HepG2 (cell line): ENCODE measurements around the gene COMMD4. TPM values are rescaled to one million over a fixed set of nuclear protein-coding genes. Genes with fewer than 3 reads are reported as not detected.

ENCODE experiments used
- AKAP8 ChIP-seq: sonication (generic); formaldehyde crosslinking; IDR thresholded peaks from 2 replicates; pipeline ENCODE4 v1.5.1; 2020; ENCODE audit warnings: mild to moderate bottlenecking, missing genetic modification reagents
- ARNT2 ChIP-seq: sonication (generic); formaldehyde crosslinking; IDR thresholded peaks from 2 replicates; pipeline ENCODE4 v1.8.0; 2022; ENCODE audit warnings: mild to moderate bottlenecking, low read depth, missing genetic modification reagents, moderate library complexity
- CEBPG ChIP-seq: IDR thresholded peaks from 2 replicates; pipeline ENCODE4 v1.6.1; 2016
- ELF4 ChIP-seq: sonication (generic); formaldehyde crosslinking; IDR thresholded peaks from 2 replicates; pipeline ENCODE4 v1.5.0; 2020; ENCODE audit warnings: missing genetic modification reagents, mild to moderate bottlenecking, moderate library complexity, borderline replicate concordance
- FOXO1 ChIP-seq: sonication (generic); formaldehyde crosslinking; IDR thresholded peaks from 2 replicates; pipeline ENCODE4 v1.4.0; 2020; ENCODE audit warnings: missing genetic modification reagents
- HDAC6 ChIP-seq: fragments of 200-600 bp; sonication (generic); IDR thresholded peaks from 2 replicates; pipeline ENCODE4 v1.7.0; 2017; ENCODE audit warnings: mild to moderate bottlenecking, antibody characterized with exemption, low read length, low read depth
- KDM1A ChIP-seq: IDR thresholded peaks from 2 replicates; pipeline ENCODE4 v1.6.1; 2016; ENCODE audit warnings: missing compliant biosample characterization
- KLF6 ChIP-seq: IDR thresholded peaks from 2 replicates; pipeline ENCODE4 v1.8.0; 2016; ENCODE audit warnings: missing biosample characterization, missing genetic modification reagents
- NR2F1 ChIP-seq, 2 experiments: fragments of 450-650 bp in 1 of 2; formaldehyde crosslinking in 1 of 2; IDR thresholded peaks; 2 replicates each; pipeline versions ENCODE4 v1.5.0 to v1.6.1; 2016 to 2020; ENCODE audit warnings: mild to moderate bottlenecking in 1 of 2, missing compliant biosample characterization in 1 of 2, missing genetic modification reagents in 1 of 2, moderate library complexity in 1 of 2
- ZNF160 ChIP-seq: sonication (generic); formaldehyde crosslinking; IDR thresholded peaks from 2 replicates; pipeline ENCODE4 v1.8.0; 2022; ENCODE audit warnings: mild to moderate bottlenecking, inconsistent platforms, missing genetic modification reagents
- ZNF501 ChIP-seq: sonication (generic); formaldehyde crosslinking; IDR thresholded peaks from 2 replicates; pipeline ENCODE4 v1.5.1; 2020; ENCODE audit warnings: mild to moderate bottlenecking, moderate library complexity, missing genetic modification reagents
- ZSCAN20 ChIP-seq: sonication (generic); formaldehyde crosslinking; IDR thresholded peaks from 2 replicates; pipeline ENCODE4 v1.4.0; 2020; ENCODE audit warnings: missing genetic modification reagents, mild to moderate bottlenecking, borderline replicate concordance
- ZSCAN21 ChIP-seq: sonication (generic); formaldehyde crosslinking; IDR thresholded peaks from 2 replicates; pipeline ENCODE4 v1.8.0; 2022; ENCODE audit warnings: mild to moderate bottlenecking, missing genetic modification reagents, moderate library complexity, borderline replicate concordance
- polyA plus RNA-seq, 8 experiments: library from polyadenylated mRNA; depleted of rRNA in 3 of 8; stranded (reverse) in 7 of 8; unstranded in 1 of 8; fragments of >200 nt; fragmentation: Illumina TruSeq in 4 of 8; extraction: Trizol in 4 of 8; gene quantifications; 2 replicates each; pipeline versions ENCODE4 v1.2.1 to v1.2.3, GENCODE V29; 2011 to 2016; ENCODE audit warnings: low read depth in 4 of 8, missing spikeins in 1 of 8, mixed read lengths in 1 of 8; ENCODE audit not compliant: insufficient read depth in 1 of 8
- total RNA-seq, 5 experiments: library from RNA; depleted of rRNA; stranded (reverse); fragments of >200 nt; fragmentation: Illumina TruSeq; extraction: Trizol; gene quantifications; 2 replicates each; pipeline ENCODE4 v1.2.3, GENCODE V29; 2016; ENCODE audit warnings: low read depth in 1 of 5
- TF ChIP-seq, protein P1 (sequence below): sonication (generic); formaldehyde crosslinking; IDR thresholded peaks from 2 replicates; pipeline ENCODE4 v1.8.1; 2023; ENCODE audit warnings: missing genetic modification reagents, mild to moderate bottlenecking, borderline replicate concordance
- TF ChIP-seq, protein P2 (sequence below): conservative IDR thresholded peaks from 2 replicates; pipeline ENCODE4 v1.6.1; 2018; ENCODE audit warnings: missing genetic modification reagents
- TF ChIP-seq, protein P3 (sequence below): sonication (generic); formaldehyde crosslinking; IDR thresholded peaks from 2 replicates; pipeline ENCODE4 v1.4.0; 2020; ENCODE audit warnings: missing genetic modification reagents
- TF ChIP-seq, protein P4 (sequence below): sonication (generic); formaldehyde crosslinking; IDR thresholded peaks from 2 replicates; pipeline ENCODE4 v1.4.0; 2020; ENCODE audit warnings: missing genetic modification reagents, borderline replicate concordance
- TF ChIP-seq, protein P5 (sequence below): sonication (generic); formaldehyde crosslinking; conservative IDR thresholded peaks from 2 replicates; pipeline ENCODE4 v1.8.0; 2022; ENCODE audit warnings: low read depth, missing genetic modification reagents
- TF ChIP-seq, protein P6 (sequence below): IDR thresholded peaks from 2 replicates; pipeline ENCODE4 v1.6.1; 2016; ENCODE audit warnings: mild to moderate bottlenecking

COMMD4 gene
- total and polyA plus RNA-seq, 2 of the 13 experiments (the other 11 are each of a cell fraction or from before 2014, with no cell fraction given), result 45.8 to 89.9 TPM

DNA sequence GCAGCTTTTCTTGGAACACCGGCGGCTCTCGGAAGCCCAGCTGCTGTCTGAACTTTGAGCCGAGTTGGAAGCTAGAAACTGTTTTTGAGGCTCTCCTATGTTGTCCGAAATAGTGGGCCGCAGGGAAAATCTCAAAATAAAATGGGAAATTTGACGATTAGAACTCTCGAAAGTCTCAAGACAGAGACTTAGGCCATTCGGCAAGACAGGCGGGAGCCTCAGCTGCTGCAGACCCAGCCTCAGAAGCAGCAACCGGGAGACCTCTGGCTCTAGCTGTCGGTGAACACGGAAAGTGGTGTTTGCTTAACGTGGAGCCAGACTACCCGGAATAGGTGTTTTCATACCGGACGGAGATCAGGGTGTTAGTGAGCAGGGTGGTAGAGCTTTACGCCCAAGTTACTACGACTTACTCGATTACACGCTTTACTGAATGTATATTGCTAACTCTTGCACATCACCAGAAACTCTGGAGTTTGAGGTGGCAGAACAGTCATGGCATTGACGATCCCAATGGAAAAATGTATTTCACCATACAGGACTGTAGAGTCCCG is 32.9 kb downstream of the COMMD4 start (continued):
- TF ChIP-seq, protein P1, sequence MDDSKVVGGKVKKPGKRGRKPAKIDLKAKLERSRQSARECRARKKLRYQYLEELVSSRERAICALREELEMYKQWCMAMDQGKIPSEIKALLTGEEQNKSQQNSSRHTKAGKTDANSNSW, result no peak
- TF ChIP-seq ARNT2 (CRISPR knock-in tag) (peak; percentile 18; the same call in 1 of the 2 replicates), KDM1A (CRISPR knock-in tag) (no peak), ZSCAN20 (no peak), NR2F1 (CRISPR knock-in tag; IDR thresholded peaks at IDR 0.05) (no peak; a peak in 1 of 4 replicates), ELF4 (CRISPR knock-in tag) (no peak), KLF6 (CRISPR knock-in tag) (no peak; the same call in 1 of the 2 replicates), AKAP8 (CRISPR knock-in tag) (no peak), CEBPG (CRISPR knock-in tag) (no peak), ZNF501 (CRISPR knock-in tag) (peak; percentile 97), ZNF160 (CRISPR knock-in tag) (no peak), ZSCAN21 (CRISPR knock-in tag) (no peak), FOXO1 (no peak), HDAC6 (no peak)
- TF ChIP-seq, protein P2, sequence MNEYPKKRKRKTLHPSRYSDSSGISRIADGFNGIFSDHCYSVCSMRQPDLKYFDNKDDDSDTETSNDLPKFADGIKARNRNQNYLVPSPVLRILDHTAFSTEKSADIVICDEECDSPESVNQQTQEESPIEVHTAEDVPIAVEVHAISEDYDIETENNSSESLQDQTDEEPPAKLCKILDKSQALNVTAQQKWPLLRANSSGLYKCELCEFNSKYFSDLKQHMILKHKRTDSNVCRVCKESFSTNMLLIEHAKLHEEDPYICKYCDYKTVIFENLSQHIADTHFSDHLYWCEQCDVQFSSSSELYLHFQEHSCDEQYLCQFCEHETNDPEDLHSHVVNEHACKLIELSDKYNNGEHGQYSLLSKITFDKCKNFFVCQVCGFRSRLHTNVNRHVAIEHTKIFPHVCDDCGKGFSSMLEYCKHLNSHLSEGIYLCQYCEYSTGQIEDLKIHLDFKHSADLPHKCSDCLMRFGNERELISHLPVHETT, result peak; percentile 65
- TF ChIP-seq, protein P3, sequence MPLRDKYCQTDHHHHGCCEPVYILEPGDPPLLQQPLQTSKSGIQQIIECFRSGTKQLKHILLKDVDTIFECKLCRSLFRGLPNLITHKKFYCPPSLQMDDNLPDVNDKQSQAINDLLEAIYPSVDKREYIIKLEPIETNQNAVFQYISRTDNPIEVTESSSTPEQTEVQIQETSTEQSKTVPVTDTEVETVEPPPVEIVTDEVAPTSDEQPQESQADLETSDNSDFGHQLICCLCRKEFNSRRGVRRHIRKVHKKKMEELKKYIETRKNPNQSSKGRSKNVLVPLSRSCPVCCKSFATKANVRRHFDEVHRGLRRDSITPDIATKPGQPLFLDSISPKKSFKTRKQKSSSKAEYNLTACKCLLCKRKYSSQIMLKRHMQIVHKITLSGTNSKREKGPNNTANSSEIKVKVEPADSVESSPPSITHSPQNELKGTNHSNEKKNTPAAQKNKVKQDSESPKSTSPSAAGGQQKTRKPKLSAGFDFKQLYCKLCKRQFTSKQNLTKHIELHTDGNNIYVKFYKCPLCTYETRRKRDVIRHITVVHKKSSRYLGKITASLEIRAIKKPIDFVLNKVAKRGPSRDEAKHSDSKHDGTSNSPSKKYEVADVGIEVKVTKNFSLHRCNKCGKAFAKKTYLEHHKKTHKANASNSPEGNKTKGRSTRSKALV (CRISPR knock-in tag), result no peak
- TF ChIP-seq, protein P4, sequence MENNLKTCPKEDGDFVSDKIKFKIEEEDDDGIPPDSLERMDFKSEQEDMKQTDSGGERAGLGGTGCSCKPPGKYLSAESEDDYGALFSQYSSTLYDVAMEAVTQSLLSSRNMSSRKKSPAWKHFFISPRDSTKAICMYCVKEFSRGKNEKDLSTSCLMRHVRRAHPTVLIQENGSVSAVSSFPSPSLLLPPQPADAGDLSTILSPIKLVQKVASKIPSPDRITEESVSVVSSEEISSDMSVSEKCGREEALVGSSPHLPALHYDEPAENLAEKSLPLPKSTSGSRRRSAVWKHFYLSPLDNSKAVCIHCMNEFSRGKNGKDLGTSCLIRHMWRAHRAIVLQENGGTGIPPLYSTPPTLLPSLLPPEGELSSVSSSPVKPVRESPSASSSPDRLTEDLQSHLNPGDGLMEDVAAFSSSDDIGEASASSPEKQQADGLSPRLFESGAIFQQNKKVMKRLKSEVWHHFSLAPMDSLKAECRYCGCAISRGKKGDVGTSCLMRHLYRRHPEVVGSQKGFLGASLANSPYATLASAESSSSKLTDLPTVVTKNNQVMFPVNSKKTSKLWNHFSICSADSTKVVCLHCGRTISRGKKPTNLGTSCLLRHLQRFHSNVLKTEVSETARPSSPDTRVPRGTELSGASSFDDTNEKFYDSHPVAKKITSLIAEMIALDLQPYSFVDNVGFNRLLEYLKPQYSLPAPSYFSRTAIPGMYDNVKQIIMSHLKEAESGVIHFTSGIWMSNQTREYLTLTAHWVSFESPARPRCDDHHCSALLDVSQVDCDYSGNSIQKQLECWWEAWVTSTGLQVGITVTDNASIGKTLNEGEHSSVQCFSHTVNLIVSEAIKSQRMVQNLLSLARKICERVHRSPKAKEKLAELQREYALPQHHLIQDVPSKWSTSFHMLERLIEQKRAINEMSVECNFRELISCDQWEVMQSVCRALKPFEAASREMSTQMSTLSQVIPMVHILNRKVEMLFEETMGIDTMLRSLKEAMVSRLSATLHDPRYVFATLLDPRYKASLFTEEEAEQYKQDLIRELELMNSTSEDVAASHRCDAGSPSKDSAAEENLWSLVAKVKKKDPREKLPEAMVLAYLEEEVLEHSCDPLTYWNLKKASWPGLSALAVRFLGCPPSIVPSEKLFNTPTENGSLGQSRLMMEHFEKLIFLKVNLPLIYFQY (CRISPR knock-in tag), result no peak
- TF ChIP-seq, protein P5, sequence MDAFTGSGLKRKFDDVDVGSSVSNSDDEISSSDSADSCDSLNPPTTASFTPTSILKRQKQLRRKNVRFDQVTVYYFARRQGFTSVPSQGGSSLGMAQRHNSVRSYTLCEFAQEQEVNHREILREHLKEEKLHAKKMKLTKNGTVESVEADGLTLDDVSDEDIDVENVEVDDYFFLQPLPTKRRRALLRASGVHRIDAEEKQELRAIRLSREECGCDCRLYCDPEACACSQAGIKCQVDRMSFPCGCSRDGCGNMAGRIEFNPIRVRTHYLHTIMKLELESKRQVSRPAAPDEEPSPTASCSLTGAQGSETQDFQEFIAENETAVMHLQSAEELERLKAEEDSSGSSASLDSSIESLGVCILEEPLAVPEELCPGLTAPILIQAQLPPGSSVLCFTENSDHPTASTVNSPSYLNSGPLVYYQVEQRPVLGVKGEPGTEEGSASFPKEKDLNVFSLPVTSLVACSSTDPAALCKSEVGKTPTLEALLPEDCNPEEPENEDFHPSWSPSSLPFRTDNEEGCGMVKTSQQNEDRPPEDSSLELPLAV (CRISPR knock-in tag), result no peak; the same call in 1 of the 2 replicates
- TF ChIP-seq, protein P6, sequence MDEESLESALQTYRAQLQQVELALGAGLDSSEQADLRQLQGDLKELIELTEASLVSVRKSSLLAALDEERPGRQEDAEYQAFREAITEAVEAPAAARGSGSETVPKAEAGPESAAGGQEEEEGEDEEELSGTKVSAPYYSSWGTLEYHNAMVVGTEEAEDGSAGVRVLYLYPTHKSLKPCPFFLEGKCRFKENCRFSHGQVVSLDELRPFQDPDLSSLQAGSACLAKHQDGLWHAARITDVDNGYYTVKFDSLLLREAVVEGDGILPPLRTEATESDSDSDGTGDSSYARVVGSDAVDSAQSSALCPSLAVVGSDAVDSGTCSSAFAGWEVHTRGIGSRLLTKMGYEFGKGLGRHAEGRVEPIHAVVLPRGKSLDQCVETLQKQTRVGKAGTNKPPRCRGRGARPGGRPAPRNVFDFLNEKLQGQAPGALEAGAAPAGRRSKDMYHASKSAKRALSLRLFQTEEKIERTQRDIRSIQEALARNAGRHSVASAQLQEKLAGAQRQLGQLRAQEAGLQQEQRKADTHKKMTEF (CRISPR knock-in tag), result 0 out of 2 replicates have a peak, but pooled peaks have one; percentile 4
